HCT116 (cell line): Measurements from ENCODE around the gene EFL1.

Experiments
- CEBPB ChIP-seq: IDR thresholded peaks from 2 replicates; pipeline ENCODE4 v1.6.1; 2012; ENCODE audit warnings: low read depth
- EGR1 ChIP-seq: IDR thresholded peaks from 2 replicates; pipeline ENCODE4 v1.6.1; 2012; ENCODE audit warnings: low read depth
- EZH2 ChIP-seq: fragments of 200-600 bp; sonication (generic); IDR thresholded peaks from 2 replicates; pipeline ENCODE4 v1.6.1; 2017; ENCODE audit warnings: antibody characterized with exemption, mixed run types
- JUND ChIP-seq: IDR thresholded peaks from 2 replicates; pipeline ENCODE4 v1.6.1; 2012
- POLR2A ChIP-seq: IDR thresholded peaks from 2 replicates; pipeline ENCODE4 v1.7.0; 2011; ENCODE audit warnings: borderline replicate concordance; ENCODE audit not compliant: insufficient read depth, insufficient read length; ENCODE audit errors: extremely low read depth
- POLR2AphosphoS5 ChIP-seq: IDR thresholded peaks from 2 replicates; pipeline ENCODE4 v1.6.1; 2011; ENCODE audit warnings: mild to moderate bottlenecking, low read depth, low read length, moderate library complexity
- RAD21 ChIP-seq: IDR thresholded peaks from 2 replicates; pipeline ENCODE4 v1.6.1; 2012; ENCODE audit warnings: low read depth, mild to moderate bottlenecking
- TF ChIP-seq, protein P1 (sequence below), 3 experiments: fragments of 200-600 bp in 1 of 3; sonication (generic) in 1 of 3; IDR thresholded peaks in 2 of 3; conservative IDR thresholded peaks in 1 of 3; 2 replicates each; pipeline ENCODE4 v1.5.1; 2012 to 2017; ENCODE audit warnings: low read depth in 2 of 3, low read length in 2 of 3, antibody characterized with exemption in 1 of 3, borderline replicate concordance in 1 of 3, control low read depth in 1 of 3, mild to moderate bottlenecking in 1 of 3, mixed read lengths in 1 of 3, mixed run types in 1 of 3, moderate library complexity in 1 of 3; ENCODE audit not compliant: insufficient read depth in 1 of 3
- TF ChIP-seq, protein P2 (sequence below): IDR thresholded peaks from 2 replicates; pipeline ENCODE4 v1.6.1; 2011; ENCODE audit warnings: mild to moderate bottlenecking, low read length, moderate library complexity; ENCODE audit not compliant: insufficient replicate concordance; ENCODE audit errors: extremely low read depth

DNA sequence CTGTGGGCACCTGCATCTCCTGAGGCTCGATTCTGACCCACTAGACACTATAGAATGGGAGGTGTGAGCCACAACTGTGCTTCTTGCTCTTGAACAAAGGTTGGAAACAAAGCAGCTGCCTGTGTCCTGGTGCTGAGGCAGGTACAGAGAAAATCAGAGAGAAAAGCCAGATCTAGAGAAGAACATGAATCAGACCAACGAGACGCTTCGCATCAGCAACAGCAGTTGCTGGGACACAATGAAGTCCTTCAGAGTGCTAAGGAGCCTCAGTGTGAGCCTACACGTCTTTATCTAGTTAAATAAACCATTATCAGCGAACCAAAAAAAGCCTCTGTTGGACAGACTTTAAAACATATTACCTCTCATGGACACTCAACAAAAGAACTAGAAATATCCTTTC, 130.4 kb downstream of the EFL1 start:
- TF ChIP-seq POLR2AphosphoS5 (no peak), RAD21 (no peak), JUND (no peak), POLR2A (no peak), CEBPB (no peak), EZH2 (no peak), EGR1 (no peak)
- TF ChIP-seq, protein P1, sequence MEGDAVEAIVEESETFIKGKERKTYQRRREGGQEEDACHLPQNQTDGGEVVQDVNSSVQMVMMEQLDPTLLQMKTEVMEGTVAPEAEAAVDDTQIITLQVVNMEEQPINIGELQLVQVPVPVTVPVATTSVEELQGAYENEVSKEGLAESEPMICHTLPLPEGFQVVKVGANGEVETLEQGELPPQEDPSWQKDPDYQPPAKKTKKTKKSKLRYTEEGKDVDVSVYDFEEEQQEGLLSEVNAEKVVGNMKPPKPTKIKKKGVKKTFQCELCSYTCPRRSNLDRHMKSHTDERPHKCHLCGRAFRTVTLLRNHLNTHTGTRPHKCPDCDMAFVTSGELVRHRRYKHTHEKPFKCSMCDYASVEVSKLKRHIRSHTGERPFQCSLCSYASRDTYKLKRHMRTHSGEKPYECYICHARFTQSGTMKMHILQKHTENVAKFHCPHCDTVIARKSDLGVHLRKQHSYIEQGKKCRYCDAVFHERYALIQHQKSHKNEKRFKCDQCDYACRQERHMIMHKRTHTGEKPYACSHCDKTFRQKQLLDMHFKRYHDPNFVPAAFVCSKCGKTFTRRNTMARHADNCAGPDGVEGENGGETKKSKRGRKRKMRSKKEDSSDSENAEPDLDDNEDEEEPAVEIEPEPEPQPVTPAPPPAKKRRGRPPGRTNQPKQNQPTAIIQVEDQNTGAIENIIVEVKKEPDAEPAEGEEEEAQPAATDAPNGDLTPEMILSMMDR (IDR thresholded peaks at IDR 0.05 in 2 of 3, conservative IDR thresholded peaks at IDR 0.05 in 1 of 3; ENCODE audit: borderline replicate concordance in 1 of 3, insufficient read depth in 1 of 3, low read depth in 2 of 3, low read length in 2 of 3) = no peak
- TF ChIP-seq, protein P2, sequence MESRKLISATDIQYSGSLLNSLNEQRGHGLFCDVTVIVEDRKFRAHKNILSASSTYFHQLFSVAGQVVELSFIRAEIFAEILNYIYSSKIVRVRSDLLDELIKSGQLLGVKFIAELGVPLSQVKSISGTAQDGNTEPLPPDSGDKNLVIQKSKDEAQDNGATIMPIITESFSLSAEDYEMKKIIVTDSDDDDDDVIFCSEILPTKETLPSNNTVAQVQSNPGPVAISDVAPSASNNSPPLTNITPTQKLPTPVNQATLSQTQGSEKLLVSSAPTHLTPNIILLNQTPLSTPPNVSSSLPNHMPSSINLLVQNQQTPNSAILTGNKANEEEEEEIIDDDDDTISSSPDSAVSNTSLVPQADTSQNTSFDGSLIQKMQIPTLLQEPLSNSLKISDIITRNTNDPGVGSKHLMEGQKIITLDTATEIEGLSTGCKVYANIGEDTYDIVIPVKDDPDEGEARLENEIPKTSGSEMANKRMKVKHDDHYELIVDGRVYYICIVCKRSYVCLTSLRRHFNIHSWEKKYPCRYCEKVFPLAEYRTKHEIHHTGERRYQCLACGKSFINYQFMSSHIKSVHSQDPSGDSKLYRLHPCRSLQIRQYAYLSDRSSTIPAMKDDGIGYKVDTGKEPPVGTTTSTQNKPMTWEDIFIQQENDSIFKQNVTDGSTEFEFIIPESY = no peak
